Panc1 (cell line): ENCODE data around the gene ADIPOR2. TPM values are rescaled to one million over a fixed set of nuclear protein-coding genes. Genes with fewer than 3 reads are reported as not detected.

Experiments used
- ATAC-seq: fragments of 200-7000 bp; cut with Tn5 transposase; 2 replicates; pipeline ENCODE4 v1.9.1; 2020; ENCODE audit warnings: mild to moderate bottlenecking, moderate library complexity
- BruUV-seq: library from RNA; stranded (reverse); fragments of 400-500 nt; replicated peaks from 2 replicates; lab custom pipeline; 2021; lab: Mats Ljungman, UMichigan
- CTCF ChIA-PET: fragments of 300-600 bp; sonication (Branson Sonifier 250); formaldehyde crosslinking; loops from one replicate; lab custom pipeline; 2022; ENCODE audit warnings: antibody characterized with exemption; lab: Charles Lee
- POLR2A ChIA-PET: fragments of 300-600 bp; sonication (Branson Sonifier 250); formaldehyde crosslinking; loops from one replicate; lab custom pipeline; 2022; ENCODE audit warnings: antibody characterized with exemption; lab: Charles Lee
- DNase-seq: peaks from one replicate; pipeline ENCODE4 v3.0.0-alpha.2; 2010; ENCODE audit warnings: low read depth, low spot score
- H3K27ac ChIP-seq: 2 replicates; pipeline ENCODE4 v1.5.1; 2011; ENCODE audit warnings: mild to moderate bottlenecking, low read length, inconsistent platforms
- H3K27me3 ChIP-seq: fragments of 200-500 bp; sonication (Bioruptor generic); 2 replicates; pipeline ENCODE4 v1.6.0; 2014; ENCODE audit warnings: low read length, inconsistent platforms; ENCODE audit not compliant: control insufficient read depth, insufficient read depth
- H3K36me3 ChIP-seq: fragments of 200-500 bp; sonication (Bioruptor generic); 2 replicates; pipeline ENCODE4 v1.5.1; 2014; ENCODE audit warnings: inconsistent platforms, mild to moderate bottlenecking, low read length, moderate library complexity; ENCODE audit not compliant: control insufficient read depth, insufficient read depth
- H3K4me1 ChIP-seq: 2 replicates; pipeline ENCODE4 v1.5.1; 2011; ENCODE audit warnings: inconsistent platforms, mild to moderate bottlenecking, low read length, moderate library complexity; ENCODE audit not compliant: control insufficient read depth, insufficient read depth
- H3K4me3 ChIP-seq, 2 experiments: 2 replicates each; pipeline ENCODE4 v1.5.1; 2011 to 2012; ENCODE audit warnings: low read depth in 2 of 2, low read length in 2 of 2, mild to moderate bottlenecking in 2 of 2, inconsistent platforms in 1 of 2, moderate library complexity in 1 of 2
- H3K9me3 ChIP-seq: fragments of 200-500 bp; sonication (Bioruptor generic); 2 replicates; pipeline ENCODE4 v1.5.1; 2014; ENCODE audit warnings: low read depth, mild to moderate bottlenecking, inconsistent platforms, low read length, moderate library complexity; ENCODE audit not compliant: control insufficient read depth, insufficient read depth
- POLR2AphosphoS5 ChIP-seq: IDR thresholded peaks from 2 replicates; pipeline ENCODE4 v1.6.1; 2012; ENCODE audit warnings: mild to moderate bottlenecking, low read depth, low read length, moderate library complexity
- SIN3A ChIP-seq: IDR thresholded peaks from 2 replicates; pipeline ENCODE4 v1.6.1; 2012; ENCODE audit warnings: low read depth, mild to moderate bottlenecking, low read length, moderate library complexity, borderline replicate concordance; ENCODE audit not compliant: insufficient read depth
- TCF7L2 ChIP-seq: IDR thresholded peaks from 2 replicates; pipeline ENCODE4 v1.6.1; 2011; ENCODE audit warnings: mild to moderate bottlenecking, low read depth, low read length, inconsistent platforms
- in situ Hi-C: cut with HindIII; loops from 2 replicates; pipeline ENCODE4 v1.10.0; 2016; ENCODE audit warnings: low sequenced_read_pairs, low pct_unique_long_range_greater_than_20kb
- intact Hi-C: fragments of 100-400 bp; cut with micrococcal nuclease; formaldehyde crosslinking; loops from one replicate; pipeline ENCODE4 v1.10.0; 2022; ENCODE audit not compliant: unreplicated experiment
- total RNA-seq: library from RNA; stranded (reverse); gene quantifications from one replicate; pipeline ENCODE4 v1.2.1, GENCODE V29; 2021; ENCODE audit not compliant: unreplicated experiment
- TF ChIP-seq, protein P1 (sequence below): fragments of 450-650 bp; IDR thresholded peaks from 2 replicates; pipeline ENCODE4 v1.5.1; 2017; ENCODE audit warnings: mild to moderate bottlenecking
- TF ChIP-seq, protein P2 (sequence below), 2 experiments: IDR thresholded peaks; 2 replicates each; pipeline ENCODE4 v1.6.1; 2011 to 2012; ENCODE audit warnings: low read depth in 2 of 2, control low read depth in 1 of 2, low read length in 1 of 2, mild to moderate bottlenecking in 1 of 2, moderate library complexity in 1 of 2; ENCODE audit not compliant: insufficient read depth in 1 of 2

The ADIPOR2 gene
- total RNA-seq, 1 experiment from 2014 or later, result 76.0 TPM

DNA sequence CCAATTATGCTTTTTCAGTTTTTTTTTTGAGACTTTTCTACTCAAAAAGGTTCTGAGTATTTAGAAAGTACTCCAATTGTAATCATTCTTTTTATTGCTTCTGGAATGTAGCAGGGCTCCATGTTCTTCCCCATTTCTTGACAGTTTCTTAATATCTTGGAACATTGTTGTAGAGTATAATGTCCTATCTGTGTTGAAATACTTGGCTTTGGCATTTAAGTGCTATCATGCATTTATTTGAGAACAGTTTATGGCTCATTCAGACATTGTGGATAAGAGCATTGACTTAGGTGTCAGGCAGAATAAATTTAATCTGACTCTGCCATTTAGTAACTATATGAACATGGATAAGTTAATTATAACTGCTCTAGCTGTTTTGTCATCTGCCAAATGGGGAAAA, 28.3 kb downstream of the ADIPOR2 start:
- ATAC-seq (no peak), DNase-seq (no peak)
- in situ Hi-C loops (no loop called here), intact Hi-C loops (no loop called here)
- Histone ChIP-seq H3K36me3 (no peaks in the 10 kb centered on the region), H3K4me3 (no peak overlapping the region), H3K4me1 (no peaks in the 10 kb centered on the region; the same call in 1 of the 2 replicates), H3K27ac (no peak overlapping the region), H3K9me3 (no peaks in the 10 kb centered on the region), H3K27me3 (no peaks in the 10 kb centered on the region)
- ChIA-PET CTCF (no interaction called here), POLR2A (no interaction called here)
- TF ChIP-seq, protein P1, sequence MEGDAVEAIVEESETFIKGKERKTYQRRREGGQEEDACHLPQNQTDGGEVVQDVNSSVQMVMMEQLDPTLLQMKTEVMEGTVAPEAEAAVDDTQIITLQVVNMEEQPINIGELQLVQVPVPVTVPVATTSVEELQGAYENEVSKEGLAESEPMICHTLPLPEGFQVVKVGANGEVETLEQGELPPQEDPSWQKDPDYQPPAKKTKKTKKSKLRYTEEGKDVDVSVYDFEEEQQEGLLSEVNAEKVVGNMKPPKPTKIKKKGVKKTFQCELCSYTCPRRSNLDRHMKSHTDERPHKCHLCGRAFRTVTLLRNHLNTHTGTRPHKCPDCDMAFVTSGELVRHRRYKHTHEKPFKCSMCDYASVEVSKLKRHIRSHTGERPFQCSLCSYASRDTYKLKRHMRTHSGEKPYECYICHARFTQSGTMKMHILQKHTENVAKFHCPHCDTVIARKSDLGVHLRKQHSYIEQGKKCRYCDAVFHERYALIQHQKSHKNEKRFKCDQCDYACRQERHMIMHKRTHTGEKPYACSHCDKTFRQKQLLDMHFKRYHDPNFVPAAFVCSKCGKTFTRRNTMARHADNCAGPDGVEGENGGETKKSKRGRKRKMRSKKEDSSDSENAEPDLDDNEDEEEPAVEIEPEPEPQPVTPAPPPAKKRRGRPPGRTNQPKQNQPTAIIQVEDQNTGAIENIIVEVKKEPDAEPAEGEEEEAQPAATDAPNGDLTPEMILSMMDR, result no peak
- TF ChIP-seq POLR2AphosphoS5 (no peak), SIN3A (no peak), TCF7L2 (no peak)
- TF ChIP-seq, protein P2, sequence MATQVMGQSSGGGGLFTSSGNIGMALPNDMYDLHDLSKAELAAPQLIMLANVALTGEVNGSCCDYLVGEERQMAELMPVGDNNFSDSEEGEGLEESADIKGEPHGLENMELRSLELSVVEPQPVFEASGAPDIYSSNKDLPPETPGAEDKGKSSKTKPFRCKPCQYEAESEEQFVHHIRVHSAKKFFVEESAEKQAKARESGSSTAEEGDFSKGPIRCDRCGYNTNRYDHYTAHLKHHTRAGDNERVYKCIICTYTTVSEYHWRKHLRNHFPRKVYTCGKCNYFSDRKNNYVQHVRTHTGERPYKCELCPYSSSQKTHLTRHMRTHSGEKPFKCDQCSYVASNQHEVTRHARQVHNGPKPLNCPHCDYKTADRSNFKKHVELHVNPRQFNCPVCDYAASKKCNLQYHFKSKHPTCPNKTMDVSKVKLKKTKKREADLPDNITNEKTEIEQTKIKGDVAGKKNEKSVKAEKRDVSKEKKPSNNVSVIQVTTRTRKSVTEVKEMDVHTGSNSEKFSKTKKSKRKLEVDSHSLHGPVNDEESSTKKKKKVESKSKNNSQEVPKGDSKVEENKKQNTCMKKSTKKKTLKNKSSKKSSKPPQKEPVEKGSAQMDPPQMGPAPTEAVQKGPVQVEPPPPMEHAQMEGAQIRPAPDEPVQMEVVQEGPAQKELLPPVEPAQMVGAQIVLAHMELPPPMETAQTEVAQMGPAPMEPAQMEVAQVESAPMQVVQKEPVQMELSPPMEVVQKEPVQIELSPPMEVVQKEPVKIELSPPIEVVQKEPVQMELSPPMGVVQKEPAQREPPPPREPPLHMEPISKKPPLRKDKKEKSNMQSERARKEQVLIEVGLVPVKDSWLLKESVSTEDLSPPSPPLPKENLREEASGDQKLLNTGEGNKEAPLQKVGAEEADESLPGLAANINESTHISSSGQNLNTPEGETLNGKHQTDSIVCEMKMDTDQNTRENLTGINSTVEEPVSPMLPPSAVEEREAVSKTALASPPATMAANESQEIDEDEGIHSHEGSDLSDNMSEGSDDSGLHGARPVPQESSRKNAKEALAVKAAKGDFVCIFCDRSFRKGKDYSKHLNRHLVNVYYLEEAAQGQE (IDR thresholded peaks at IDR 0.05; ENCODE audit: insufficient read depth in 1 of 2, low read depth in 2 of 2, low read length in 1 of 2), result no peak
- BruUV-seq, result no TSS peak

DNA sequence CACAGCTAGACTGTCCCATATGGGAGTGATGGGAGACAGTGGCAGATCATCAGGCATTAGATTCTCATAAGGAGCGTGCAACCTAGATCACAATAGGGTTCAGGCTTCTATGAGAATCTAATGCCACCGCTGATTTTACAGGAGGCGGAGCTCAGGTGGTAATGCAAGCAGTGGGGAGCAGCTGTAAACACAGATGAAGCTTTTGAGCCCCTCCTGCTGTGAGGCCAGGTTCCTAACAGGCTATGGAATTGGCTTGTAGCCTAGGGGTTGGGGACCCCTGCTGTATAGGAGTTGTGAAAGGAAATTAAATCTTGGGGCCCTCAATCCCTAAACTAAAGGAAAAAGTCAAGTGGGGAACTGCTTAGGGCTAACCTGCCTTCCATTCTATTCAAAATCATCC, 29.6 kb downstream of the ADIPOR2 start:
- no peak overlapping the region for H3K4me3 ChIP-seq
- ChIA-PET POLR2A (no interaction called here), CTCF (interaction anchor here (0.7 kb wide), 1 partner anchor 1064 kb away, joined by 3 read pairs; no protein-coding TSS in a partner anchor)
- no peak overlapping the region for H3K27ac ChIP-seq
- H3K36me3 ChIP-seq, result no peaks in the 10 kb centered on the region
- ATAC-seq (no peak), DNase-seq (no peak)
- intact Hi-C loops, result no loop called here
- no peak for TF ChIP-seq SIN3A
- TF ChIP-seq, protein P2 (IDR thresholded peaks at IDR 0.05; ENCODE audit: insufficient read depth in 1 of 2, low read depth in 2 of 2, low read length in 1 of 2), result no peak
- TF ChIP-seq TCF7L2, result no peak
- no peak for TF ChIP-seq POLR2AphosphoS5
- TF ChIP-seq, protein P1, result no peak
- BruUV-seq, result no TSS peak
- H3K27me3 ChIP-seq, result no peaks in the 10 kb centered on the region
- H3K4me1 ChIP-seq, result no peaks in the 10 kb centered on the region; the same call in 1 of the 2 replicates
- in situ Hi-C loops, result no loop called here
- no peaks in the 10 kb centered on the region for H3K9me3 ChIP-seq
